Colon (tissue), 2 donors: Measurements from ENCODE around the gene ZC3H12D.
A peak's percentile ranks its signal among the peaks of the same experiment; 100 is the strongest.

ENCODE experiments used
- FAIRE-seq: peaks from 2 replicates; lab custom pipeline; 2012; peaks lifted over from hg19 to GRCh38; lab: Jason Lieb, UNC
- donor health status: control.
- donor health status: control.

ZC3H12D gene

DNA sequence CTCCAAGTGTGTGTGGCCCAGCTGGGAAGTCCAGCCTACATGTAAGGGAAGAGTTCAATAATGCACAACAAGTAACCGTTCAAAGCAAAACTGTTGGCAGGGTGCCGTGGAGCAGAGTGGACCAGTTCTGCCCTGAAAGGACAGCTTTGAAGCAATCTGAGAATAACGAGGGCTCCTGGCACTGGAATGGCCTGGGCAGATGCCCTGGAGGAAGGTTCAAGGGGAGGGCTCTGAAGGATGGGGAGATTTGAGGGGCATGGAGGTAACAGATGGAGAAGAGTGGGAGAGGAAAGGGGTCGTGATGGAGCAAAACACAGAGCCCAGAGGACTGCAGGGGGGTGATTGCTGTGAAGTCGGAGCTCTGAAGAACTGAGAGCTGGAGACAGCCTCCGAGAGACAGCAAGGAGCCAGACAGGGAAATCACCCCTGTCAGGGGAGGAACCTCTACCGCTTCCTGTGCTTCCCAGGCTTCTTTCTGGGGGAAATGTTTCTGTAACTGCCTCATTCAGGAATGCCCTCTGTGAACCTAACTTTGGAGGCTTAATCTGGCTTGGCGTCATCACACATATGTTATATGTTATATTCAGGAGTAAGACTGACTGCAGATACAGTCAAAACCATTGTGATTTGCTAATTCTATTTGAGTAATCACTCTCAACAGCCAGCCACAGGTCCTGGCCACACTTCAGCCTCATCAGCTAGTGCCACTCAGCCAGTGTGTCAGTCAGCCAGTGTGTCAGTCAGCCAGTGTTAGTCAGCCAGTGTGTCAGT, 41.2 kb downstream of the ZC3H12D start:
- FAIRE-seq, result no peak

DNA sequence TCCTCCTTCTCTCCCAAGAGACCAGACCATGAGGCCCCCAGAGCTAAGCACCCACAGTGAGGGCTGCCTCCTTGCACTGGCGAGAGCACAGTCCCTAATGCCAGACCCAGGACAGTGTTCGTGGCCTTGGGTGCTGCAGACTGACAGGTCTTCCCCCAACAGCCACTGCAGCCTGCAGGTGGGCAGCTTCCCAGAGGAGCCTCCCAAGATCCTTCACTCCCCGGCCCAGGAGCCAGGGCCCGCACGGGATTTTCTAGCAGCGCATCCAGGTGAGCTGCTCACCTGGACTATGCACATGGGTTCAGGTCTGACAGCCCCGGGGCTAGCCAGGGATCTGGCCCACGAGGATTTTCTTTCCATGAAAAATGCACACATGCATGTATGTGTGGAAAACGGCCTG, 43.1 kb downstream of the ZC3H12D start:
- FAIRE-seq, result no peak

DNA sequence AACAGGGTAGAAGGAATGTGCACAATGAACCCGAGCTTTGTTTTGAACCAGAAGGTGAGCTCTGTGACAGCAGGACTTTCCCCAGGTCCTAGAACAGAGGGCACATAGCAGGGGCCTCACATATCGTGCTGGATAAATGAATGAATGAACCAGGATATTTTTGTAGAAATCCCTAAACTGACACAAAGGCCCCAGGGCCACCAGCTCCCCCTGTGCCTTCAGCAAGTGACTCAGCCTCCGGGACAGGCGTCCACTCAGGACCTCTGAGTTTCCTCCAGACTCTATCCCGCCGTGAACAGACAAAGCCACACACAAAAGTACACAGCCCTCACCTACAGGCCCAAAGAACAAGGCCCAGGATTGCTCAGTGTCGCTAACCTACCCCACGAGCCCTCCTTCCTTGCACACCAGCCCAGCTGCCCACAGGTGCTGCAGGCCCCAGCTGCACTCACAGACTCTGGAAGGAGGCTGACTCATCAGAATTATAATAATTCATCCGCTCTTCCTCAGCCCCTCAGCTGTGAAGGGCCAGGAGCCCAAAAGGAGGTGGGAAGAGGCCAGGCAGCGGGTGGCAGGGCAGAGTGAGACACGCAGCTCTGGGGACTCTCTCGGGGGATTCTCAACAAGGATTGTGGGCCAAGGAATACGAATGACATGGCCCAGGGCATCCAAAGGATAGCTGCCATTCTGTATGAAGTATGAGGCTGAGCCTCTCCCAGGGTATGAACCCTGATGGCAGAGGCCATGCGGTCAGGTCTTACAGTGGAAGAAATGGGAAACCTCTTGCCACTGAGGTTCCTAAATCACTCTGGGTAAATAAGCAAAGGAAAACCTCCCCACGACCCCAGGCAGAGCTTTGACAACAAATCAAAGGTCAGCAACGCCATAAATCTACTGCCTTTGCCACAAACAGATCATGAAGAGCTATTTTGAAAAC, 43.8 kb downstream of the ZC3H12D start:
- no peak for FAIRE-seq

DNA sequence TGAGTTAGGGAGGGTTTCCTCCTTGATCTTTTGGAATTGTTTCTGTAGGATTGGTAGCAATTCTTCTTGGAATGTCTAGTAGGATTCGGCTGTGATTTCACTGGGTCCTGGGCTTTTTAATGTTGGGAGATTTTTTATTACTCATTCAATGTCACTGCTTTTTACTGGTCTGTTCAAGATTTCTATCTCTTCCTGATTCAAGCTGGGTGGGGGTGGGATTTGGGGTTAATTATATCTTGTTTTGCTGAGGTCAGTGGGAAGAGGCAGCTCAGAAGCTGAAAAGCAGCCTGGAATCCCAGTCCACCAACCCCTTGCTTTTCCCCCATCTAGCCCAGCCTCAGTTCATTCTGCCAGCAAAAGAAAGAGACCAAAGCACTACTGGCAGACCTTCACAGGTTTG, 45.2 kb downstream of the ZC3H12D start:
- no peak for FAIRE-seq

DNA sequence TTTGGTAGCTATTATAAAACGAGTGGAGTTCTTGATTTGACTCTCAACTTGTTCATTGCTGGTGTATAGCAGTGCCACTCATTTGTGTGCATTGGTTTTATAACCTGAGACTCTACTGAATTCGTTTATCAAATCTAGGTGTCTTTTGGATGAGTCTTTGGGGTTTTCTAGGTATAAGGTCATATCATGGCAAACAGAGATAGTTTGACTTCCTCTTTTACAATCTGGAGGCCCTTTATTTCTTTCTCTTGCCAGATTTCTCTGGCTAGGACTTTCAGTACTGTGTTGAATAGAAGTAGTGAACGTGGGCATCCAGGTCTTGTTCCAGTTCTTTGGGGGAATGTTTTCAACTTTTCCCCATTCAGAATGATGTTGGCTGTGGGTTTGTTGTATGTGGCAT, 46.0 kb downstream of the ZC3H12D start:
- FAIRE-seq, result no peak

- FAIRE-seq, result no peak
Measured at GRCh38 chr6:149437212-149437611, 47.6 kb downstream of the ZC3H12D start.

GRCh38 chr6:149436647-149437046, 48.2 kb downstream of the ZC3H12D start:
- FAIRE-seq, result no peak

GRCh38 chr6:149435919-149436586, 48.8 kb downstream of the ZC3H12D start:
- no peak for FAIRE-seq

DNA sequence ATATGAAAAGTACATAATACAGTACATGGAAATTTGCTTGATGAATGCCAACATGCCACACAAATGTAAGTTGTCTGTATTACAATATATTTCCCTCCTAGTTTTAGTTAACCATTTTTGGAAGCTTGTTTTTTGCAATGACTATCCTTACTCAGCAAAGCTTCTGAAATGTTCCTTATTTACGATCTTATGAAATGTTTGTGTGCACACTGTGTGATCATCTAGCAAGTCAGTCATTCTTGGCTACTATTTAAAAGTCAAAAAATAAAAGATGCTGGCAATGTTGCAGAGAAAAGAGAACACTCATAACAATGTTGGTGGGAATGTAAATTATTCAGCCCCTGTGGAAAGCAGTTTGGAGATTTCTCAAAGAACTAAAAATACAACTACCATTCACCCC, 50.9 kb downstream of the ZC3H12D start:
- FAIRE-seq, result no peak

GRCh38 chr6:149433405-149433804, 51.4 kb downstream of the ZC3H12D start:
- FAIRE-seq, result no peak

- FAIRE-seq, result no peak
Measured at GRCh38 chr6:149431905-149432775, 52.7 kb downstream of the ZC3H12D start.

DNA sequence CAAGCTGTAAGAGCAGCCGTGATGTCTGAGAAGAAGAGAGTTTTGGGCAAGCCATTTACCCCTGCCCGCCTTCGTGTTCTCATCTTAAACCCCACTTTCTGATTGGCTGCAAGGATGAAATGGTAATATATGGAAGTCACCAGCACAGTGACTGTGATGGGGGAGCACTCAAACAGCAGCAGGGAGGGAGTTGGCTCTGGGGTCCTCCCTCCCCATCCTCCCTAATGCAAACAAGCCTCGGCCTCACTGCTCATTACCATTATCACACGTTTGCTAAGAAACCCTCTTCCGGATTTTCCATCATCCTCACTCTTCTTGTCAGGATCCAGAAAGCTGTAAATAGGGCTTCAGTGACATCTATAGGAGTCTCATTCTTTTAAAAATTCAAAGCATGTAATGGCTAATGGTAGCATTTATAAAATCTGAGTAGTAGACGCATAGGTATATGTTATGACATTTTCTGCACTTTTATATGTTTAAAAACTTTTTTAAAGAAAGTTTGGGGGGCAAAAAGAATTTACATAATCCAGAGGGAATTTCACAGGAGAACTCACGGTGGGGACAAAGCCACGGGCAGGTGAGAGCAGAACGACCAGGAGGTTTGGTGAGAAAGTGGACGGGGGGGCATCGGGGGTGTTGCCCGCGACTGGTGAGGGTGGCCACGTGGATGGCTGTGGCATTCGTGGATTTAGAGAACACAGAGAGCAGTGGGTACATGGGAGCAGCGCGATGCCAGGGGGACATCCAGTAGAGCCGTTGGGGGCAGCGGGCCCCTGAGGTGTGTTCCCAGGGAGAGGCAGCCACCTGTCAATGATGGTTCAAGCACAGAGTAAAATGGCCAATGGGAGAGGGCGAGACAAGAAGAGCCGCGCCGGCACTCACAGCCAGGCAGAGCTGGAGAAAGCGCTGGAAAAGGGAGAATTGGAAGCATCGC, 55.1 kb downstream of the ZC3H12D start:
- FAIRE-seq, result no peak

DNA sequence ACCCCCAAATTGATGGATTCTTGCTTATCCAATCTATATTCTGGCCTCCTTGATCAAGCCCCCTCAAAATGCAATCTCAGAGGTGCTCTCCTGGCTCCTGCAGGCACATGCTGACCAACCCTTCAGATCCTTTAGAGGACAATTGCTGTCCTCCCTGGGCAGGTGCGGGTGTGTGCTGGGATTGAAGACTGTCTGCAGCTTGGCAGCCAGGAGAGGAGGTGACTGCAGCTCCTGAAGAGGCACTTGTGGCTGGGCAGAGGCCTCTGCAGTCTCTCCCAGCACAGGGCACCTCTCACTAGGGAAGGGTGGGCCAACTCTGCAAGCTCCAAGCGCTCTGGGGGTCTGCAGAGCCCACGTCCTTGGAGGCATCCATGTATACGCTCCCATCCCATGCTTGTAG, 56.2 kb downstream of the ZC3H12D start:
- FAIRE-seq, result no peak

GRCh38 chr6:149425754-149426153, 59.1 kb downstream of the ZC3H12D start:
- no peak for FAIRE-seq

GRCh38 chr6:149425224-149425623, 59.6 kb downstream of the ZC3H12D start:
- FAIRE-seq, result no peak

GRCh38 chr6:149423964-149424440, 60.8 kb downstream of the ZC3H12D start:
- no peak for FAIRE-seq

GRCh38 chr6:149422581-149422980, 62.2 kb downstream of the ZC3H12D start:
- no peak for FAIRE-seq

DNA sequence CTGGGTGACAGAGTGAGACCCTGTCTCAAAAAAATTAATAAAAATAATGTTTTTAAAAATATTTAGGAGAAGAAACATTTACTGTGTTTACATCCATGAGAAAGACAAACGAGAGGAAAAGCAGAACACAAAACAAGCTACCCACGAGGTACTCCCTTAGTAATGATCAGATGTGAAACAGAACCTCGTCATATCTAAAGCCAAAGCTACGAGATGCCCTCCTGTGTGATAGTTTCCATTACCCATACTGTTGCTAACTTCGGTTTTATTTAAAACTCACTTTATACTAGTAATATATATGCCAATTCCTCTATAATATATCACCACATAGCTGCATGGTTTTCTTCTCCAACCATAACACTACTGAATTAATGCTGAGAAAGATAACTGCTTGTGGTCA, 63.7 kb downstream of the ZC3H12D start:
- FAIRE-seq, result no peak

DNA sequence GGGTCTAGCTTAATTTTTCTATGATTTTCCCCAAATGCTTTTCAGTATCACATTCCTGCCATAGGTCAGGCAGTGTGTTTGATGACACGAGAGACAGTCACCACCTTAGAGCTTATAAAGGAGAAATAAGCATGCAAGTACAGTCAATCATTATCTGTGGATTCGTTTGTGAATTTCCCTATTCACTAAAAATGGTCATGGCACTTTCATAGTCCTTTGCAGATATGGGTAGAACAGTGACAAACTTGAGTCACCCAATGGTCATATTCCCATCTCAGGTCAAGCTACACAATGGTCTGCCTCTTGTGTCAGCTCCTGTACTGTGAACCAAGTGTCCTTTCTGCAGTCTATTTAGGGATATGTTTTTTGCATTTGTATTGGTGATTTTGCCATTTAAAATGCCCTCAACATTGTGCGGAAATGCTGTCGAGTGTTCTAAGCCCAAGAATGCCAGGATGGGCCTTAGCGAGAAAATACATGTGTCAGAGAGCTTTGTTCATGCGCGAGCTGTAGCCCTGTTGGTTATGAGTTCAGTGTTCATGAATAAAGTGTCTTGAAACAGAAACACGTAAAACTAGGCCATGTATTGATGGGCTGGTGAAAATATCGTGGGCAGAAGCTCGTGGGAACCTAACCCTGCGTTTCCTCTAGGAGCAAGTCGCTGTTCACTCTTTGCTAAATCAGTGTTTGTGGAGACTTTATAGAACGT, 65.0 kb downstream of the ZC3H12D start:
- FAIRE-seq, result no peak

DNA sequence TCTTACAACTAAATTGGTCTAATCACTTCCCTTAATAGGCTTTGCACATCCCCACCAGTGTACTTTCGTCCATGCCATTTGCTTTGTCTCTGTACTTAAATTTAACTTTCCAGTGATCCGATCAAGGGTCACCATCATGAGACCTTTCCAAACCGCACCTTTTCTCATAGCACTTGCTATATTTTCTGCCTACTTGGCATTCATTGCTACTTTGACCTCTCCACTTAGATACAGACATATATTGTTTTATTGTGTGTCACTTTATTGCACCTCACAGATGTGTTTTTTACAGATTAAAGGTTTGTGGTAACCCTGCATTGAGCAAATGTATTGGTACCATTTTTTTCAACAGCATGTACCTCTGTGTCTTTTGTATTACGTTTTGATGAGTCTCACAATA, 70.0 kb downstream of the ZC3H12D start:
- peak; percentile 36 for FAIRE-seq
